Vagina (tissue), 2 donors: ENCODE measurements around the gene COBL. TPM values are rescaled to one million over a fixed set of nuclear protein-coding genes. Genes with fewer than 3 reads are reported as not detected.

Experiments used
- DNase-seq, 2 donors: peaks; one replicate each; pipeline ENCODE4 v3.0.0-alpha.2; 2017; ENCODE audit errors: extremely low spot score in 2 of 2
- H3K27ac ChIP-seq: fragments of 200-600 bp; sonication (generic); one replicate; pipeline ENCODE4 v1.5.1; 2019
- H3K27me3 ChIP-seq: fragments of 200-600 bp; sonication (generic); one replicate; pipeline ENCODE4 v1.5.1; 2019
- H3K36me3 ChIP-seq, 2 donors: fragments of 200-600 bp; sonication (generic); one replicate each; pipeline ENCODE4 v1.5.1; 2017 to 2019
- H3K4me1 ChIP-seq: fragments of 200-600 bp; sonication (generic); one replicate; pipeline ENCODE4 v1.5.1; 2019
- H3K4me3 ChIP-seq, 2 donors: fragments of 200-600 bp; sonication (generic); 1 replicate in 1 of 2; 2 replicates in 1 of 2; pipeline ENCODE4 v1.5.1; 2016 to 2019
- H3K9me3 ChIP-seq: fragments of 200-600 bp; sonication (generic); one replicate; pipeline ENCODE4 v1.5.1; 2019
- CTCF ChIP-seq, 3 experiments: fragments of 450-650 bp in 2 of 3; fragments of 200-600 bp in 1 of 3; sonication (generic) in 1 of 3; IDR thresholded peaks; one replicate each; pipeline ENCODE4 v1.5.1; 2017 to 2019; ENCODE audit warnings: antibody characterized with exemption in 3 of 3, mild to moderate bottlenecking in 2 of 3, moderate library complexity in 2 of 3
- POLR2A ChIP-seq, 2 donors: fragments of 450-650 bp; IDR thresholded peaks; one replicate each; pipeline ENCODE4 v1.6.1; 2017; ENCODE audit warnings: antibody characterized with exemption in 2 of 2, mild to moderate bottlenecking in 2 of 2, moderate library complexity in 2 of 2
- POLR2AphosphoS5 ChIP-seq, 2 donors: sonication (generic); formaldehyde crosslinking; IDR thresholded peaks; one replicate each; pipeline ENCODE4 v1.9.0; 2017; ENCODE audit warnings: antibody characterized with exemption in 2 of 2, mild to moderate bottlenecking in 2 of 2, low read depth in 1 of 2; ENCODE audit not compliant: insufficient read depth in 1 of 2
- intact Hi-C: fragments of 100-400 bp; cut with DNase I; formaldehyde crosslinking; loops from one replicate; pipeline ENCODE4 v1.15.1; 2023
- total RNA-seq: library from RNA; depleted of rRNA; stranded (reverse); fragments of >200 nt; gene quantifications from one replicate; pipeline ENCODE4 v1.2.3, GENCODE V29; 2016

The COBL gene
- total RNA-seq, 1 donor from 2014 or later: 9.3 TPM

GRCh38 chr7:51261117-51261835 lies 55.3 kb downstream of the COBL start:
- H3K4me3 ChIP-seq: no peak overlapping the region
- H3K27ac ChIP-seq: no peak overlapping the region
- TF ChIP-seq POLR2A (IDR thresholded peaks at IDR 0.05): no peak
- no peak for TF ChIP-seq POLR2AphosphoS5 (IDR thresholded peaks at IDR 0.05; ENCODE audit: insufficient read depth in 1 of 2, low read depth in 1 of 2)
- no peak for TF ChIP-seq CTCF (IDR thresholded peaks at IDR 0.05)
- H3K4me1 ChIP-seq: peaks cover 10% of the 10 kb centered on the region
- no peaks in the 10 kb centered on the region for H3K36me3 ChIP-seq
- intact Hi-C loops: no loop called here
- DNase-seq: peak in 1 of 2 donors; percentile 67
- no peaks in the 10 kb centered on the region for H3K9me3 ChIP-seq
- H3K27me3 ChIP-seq: no peaks in the 10 kb centered on the region

- H3K27ac ChIP-seq: no peak overlapping the region
- TF ChIP-seq POLR2A (IDR thresholded peaks at IDR 0.05) (no peak), CTCF (IDR thresholded peaks at IDR 0.05) (no peak), POLR2AphosphoS5 (IDR thresholded peaks at IDR 0.05; ENCODE audit: insufficient read depth in 1 of 2, low read depth in 1 of 2) (no peak)
- no peaks in the 10 kb centered on the region for H3K27me3 ChIP-seq
- no peaks in the 10 kb centered on the region for H3K36me3 ChIP-seq
- no peaks in the 10 kb centered on the region for H3K9me3 ChIP-seq
- intact Hi-C loops: no loop called here
- H3K4me1 ChIP-seq: peaks cover 10% of the 10 kb centered on the region
- H3K4me3 ChIP-seq: no peak overlapping the region
- DNase-seq: peak in 1 of 2 donors; percentile 58
These were observed 56.1 kb downstream of the COBL start for GRCh38 chr7:51260516-51260915.

- TF ChIP-seq POLR2AphosphoS5 (IDR thresholded peaks at IDR 0.05; ENCODE audit: insufficient read depth in 1 of 2, low read depth in 1 of 2) (no peak), CTCF (IDR thresholded peaks at IDR 0.05) (no peak), POLR2A (IDR thresholded peaks at IDR 0.05) (no peak)
- no peaks in the 10 kb centered on the region for H3K27me3 ChIP-seq
- H3K4me1 ChIP-seq: peaks cover 10% of the 10 kb centered on the region
- no peaks in the 10 kb centered on the region for H3K36me3 ChIP-seq
- DNase-seq: no peak
- H3K4me3 ChIP-seq: no peak overlapping the region
- no peaks in the 10 kb centered on the region for H3K9me3 ChIP-seq
- H3K27ac ChIP-seq: no peak overlapping the region
- intact Hi-C loops: no loop called here
These were observed 56.8 kb downstream of the COBL start for GRCh38 chr7:51259766-51260165.

GRCh38 chr7:51256916-51257315 lies 59.7 kb downstream of the COBL start:
- TF ChIP-seq POLR2AphosphoS5 (IDR thresholded peaks at IDR 0.05; ENCODE audit: insufficient read depth in 1 of 2, low read depth in 1 of 2) (no peak), CTCF (IDR thresholded peaks at IDR 0.05) (no peak), POLR2A (IDR thresholded peaks at IDR 0.05) (no peak)

GRCh38 chr7:51256209-51256781 lies 60.3 kb downstream of the COBL start:
- Histone ChIP-seq H3K4me3 (no peak overlapping the region), H3K27me3 (no peaks in the 10 kb centered on the region), H3K4me1 (no peaks in the 10 kb centered on the region), H3K36me3 (no peaks in the 10 kb centered on the region), H3K9me3 (no peaks in the 10 kb centered on the region), H3K27ac (no peak overlapping the region)
- TF ChIP-seq POLR2AphosphoS5 (IDR thresholded peaks at IDR 0.05; ENCODE audit: insufficient read depth in 1 of 2, low read depth in 1 of 2): no peak
- no peak for TF ChIP-seq CTCF (IDR thresholded peaks at IDR 0.05)
- no peak for TF ChIP-seq POLR2A (IDR thresholded peaks at IDR 0.05)
- intact Hi-C loops: no loop called here
- no peak for DNase-seq

More at GRCh38 chr7:51256916-51257315, 59.7 kb downstream of the COBL start:
- Histone ChIP-seq H3K9me3 (no peaks in the 10 kb centered on the region), H3K27ac (no peak overlapping the region), H3K36me3 (no peaks in the 10 kb centered on the region), H3K4me1 (no peaks in the 10 kb centered on the region), H3K27me3 (no peaks in the 10 kb centered on the region), H3K4me3 (no peak overlapping the region)
- intact Hi-C loops: no loop called here
- no peak for DNase-seq
